Stimulated activated CD4-positive, alpha-beta T cell treated with anti-CD3 and anti-CD28 coated beads, Interleukin-2, amount 100 ng/mL, for 4 hours (primary cell): ENCODE data around the gene RAPGEF3.

Source experiments
- DNase-seq: peaks from one replicate; pipeline ENCODE4 v3.0.0-alpha.2; 2020; ENCODE audit warnings: low read depth

RAPGEF3 gene

DNA sequence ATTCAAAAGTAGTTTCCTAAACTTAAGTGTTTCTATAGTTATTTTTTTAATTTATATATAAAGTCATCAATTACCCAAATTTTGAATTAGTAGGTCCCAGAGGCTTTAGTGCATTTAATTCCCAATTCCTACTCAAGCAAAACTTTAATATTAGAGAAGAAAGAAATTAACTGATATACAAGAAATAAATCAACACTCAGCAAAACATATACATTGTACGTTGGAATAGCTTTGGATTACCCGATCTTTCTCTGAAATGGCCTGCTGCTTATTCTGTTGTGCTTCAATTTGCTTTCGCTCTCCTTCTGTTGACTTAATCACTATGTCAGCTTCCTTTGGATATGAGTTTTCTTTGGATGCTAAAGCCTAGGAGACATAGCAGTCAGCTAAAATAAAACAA, 71.0 kb downstream of the RAPGEF3 start:
- no peak for DNase-seq

DNA sequence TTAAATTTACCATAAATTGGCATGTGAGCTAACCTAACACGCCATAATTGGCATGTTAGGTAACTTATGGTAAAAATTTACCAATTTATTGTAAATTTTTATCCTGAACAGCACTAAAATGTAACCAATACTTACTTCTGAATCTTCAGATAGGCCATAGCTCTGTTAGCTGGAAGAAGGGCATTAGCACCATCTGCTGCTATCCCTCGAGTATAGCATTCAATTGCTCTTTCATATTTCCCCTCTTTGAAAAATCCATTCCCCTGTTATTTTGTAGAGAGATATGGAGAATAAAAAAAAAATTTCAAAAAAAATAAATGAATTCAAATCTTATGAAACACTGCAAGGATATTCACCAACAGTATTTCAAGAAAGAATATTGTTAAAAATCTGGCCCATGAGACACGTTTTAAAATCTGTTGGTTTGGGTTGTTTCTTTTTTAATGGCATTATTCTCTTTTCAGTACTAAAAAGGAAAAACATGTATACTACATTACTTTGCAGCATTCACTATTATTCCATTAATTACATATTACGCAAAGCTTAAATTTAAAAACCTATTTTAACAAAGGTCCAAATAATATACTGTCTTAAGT, 71.9 kb downstream of the RAPGEF3 start:
- DNase-seq, result peak; percentile 15
